Stomach (tissue), 9 donors: ENCODE data around the gene PLXNA2. TPM values are rescaled to one million over a fixed set of nuclear protein-coding genes. Genes with fewer than 3 reads are reported as not detected.

Source experiments
- DNase-seq, 2 donors: peaks; one replicate each; pipeline versions ENCODE4 v3.0.0 to v3.0.0-alpha.2; 2013 to 2019
- H3K27ac ChIP-seq, 5 donors: fragments of 200-600 bp in 4 of 5; sonication (generic) in 4 of 5; one replicate each; pipeline ENCODE4 v1.5.1; 2013 to 2019; ENCODE audit warnings: mild to moderate bottlenecking in 1 of 5, moderate library complexity in 1 of 5
- H3K27me3 ChIP-seq, 3 donors: fragments of 200-600 bp; sonication (generic); one replicate each; pipeline ENCODE4 v1.5.1; 2017 to 2019; ENCODE audit warnings: mixed run types in 1 of 3
- H3K36me3 ChIP-seq, 4 donors: fragments of 200-600 bp; sonication (generic); 1 replicate in 3 of 4; 2 replicates in 1 of 4; pipeline ENCODE4 v1.5.1; 2016 to 2019
- H3K4me1 ChIP-seq, 4 donors: fragments of 200-600 bp; sonication (generic); one replicate each; pipeline ENCODE4 v1.5.1; 2016 to 2019
- H3K4me3 ChIP-seq, 4 donors: fragments of 200-600 bp; sonication (generic) in 3 of 4; one replicate each; pipeline ENCODE4 v1.5.1; 2016 to 2019; ENCODE audit warnings: mild to moderate bottlenecking in 1 of 4
- H3K9me3 ChIP-seq, 4 donors: fragments of 200-600 bp; sonication (generic); one replicate each; pipeline ENCODE4 v1.5.1; 2016 to 2019
- CTCF ChIP-seq, 7 experiments: fragments of 450-650 bp in 4 of 7; fragments of 200-600 bp in 3 of 7; sonication (generic) in 3 of 7; IDR thresholded peaks; one replicate each; pipeline ENCODE4 v1.5.1; 2016 to 2019; ENCODE audit warnings: antibody characterized with exemption in 7 of 7, control low read depth in 2 of 7, mild to moderate bottlenecking in 1 of 7
- EP300 ChIP-seq: sonication (generic); formaldehyde crosslinking; IDR thresholded peaks from one replicate; pipeline ENCODE4 v1.6.1; 2017; ENCODE audit warnings: antibody characterized with exemption
- POLR2A ChIP-seq, 4 donors: fragments of 450-650 bp; IDR thresholded peaks; one replicate each; pipeline ENCODE4 v1.6.1; 2016; ENCODE audit warnings: antibody characterized with exemption in 4 of 4, control low read depth in 2 of 4, mild to moderate bottlenecking in 1 of 4, moderate library complexity in 1 of 4
- POLR2AphosphoS5 ChIP-seq, 3 donors: sonication (generic); formaldehyde crosslinking; IDR thresholded peaks; one replicate each; pipeline ENCODE4 v1.6.1; 2016; ENCODE audit warnings: antibody characterized with exemption in 3 of 3
- WGBS, 5 donors: extraction: QIAGEN DNeasy Blood & Tissue Kit in 3 of 5; methylation state at CpG; one replicate each; pipeline versions ENCODE4 v1.1.5 to v1.1.7; 2013 to 2018; 5-methylcytosine and 5-hydroxymethylcytosine counted together
- intact Hi-C: fragments of 100-400 bp; cut with DNase I; formaldehyde crosslinking; loops from one replicate; pipeline ENCODE4 v1.15.1; 2023; ENCODE audit warnings: low total_unique reads
- polyA plus RNA-seq, 3 donors: library from polyadenylated mRNA; stranded (reverse); fragments of 200-250 nt; gene quantifications; one replicate each; pipeline ENCODE4 v1.2.3, GENCODE V29; 2013
- total RNA-seq, 5 donors: library from RNA; depleted of rRNA; stranded (reverse); fragments of >200 nt; gene quantifications; one replicate each; pipeline versions ENCODE4 v1.1.0 to v1.2.3, GENCODE V29; 2014 to 2016
- donor health status: healthy with polysubstance abuse.
- donor health status: Bipolar disorder and iron deficiency.
- donor health status: healthy.

Gene PLXNA2
- total and polyA plus RNA-seq, 8 donors, result 2.7 to 185 (median 28.7) TPM

GRCh38 chr1:208179263-208179816 lies 64.8 kb downstream of the PLXNA2 start:
- Histone ChIP-seq H3K36me3 (peaks cover 0 to 7% (median 0%) of the 10 kb centered on the region in 4 donors), H3K27ac (peak overlapping the region; percentile 10 to 76 (median 55)), H3K9me3 (no peaks in the 10 kb centered on the region), H3K27me3 (no peaks in the 10 kb centered on the region), H3K4me3 (no peak overlapping the region), H3K4me1 (peaks cover 64 to 94% (median 79%) of the 10 kb centered on the region in 4 donors)
- intact Hi-C loops, result no loop called here
- TF ChIP-seq CTCF (IDR thresholded peaks at IDR 0.05) (no peak), POLR2A (IDR thresholded peaks at IDR 0.05) (no peak), POLR2AphosphoS5 (IDR thresholded peaks at IDR 0.05) (no peak), EP300 (no peak)
- WGBS, 5 donors, result 49 to 62% (median 54%) methylated on average over 4 to 6 of the region's 6 CpGs
- peak; percentile 47 to 53 for DNase-seq

- H3K27me3 ChIP-seq, result no peaks in the 10 kb centered on the region
- intact Hi-C loops, result no loop called here
- DNase-seq, result peak; percentile 73
- peaks cover 0 to 7% (median 3%) of the 10 kb centered on the region in 4 donors for H3K36me3 ChIP-seq
- H3K27ac ChIP-seq, result peak overlapping the region; percentile 11 to 76 (median 56)
- peaks cover 52 to 94% (median 76%) of the 10 kb centered on the region in 4 donors for H3K4me1 ChIP-seq
- H3K4me3 ChIP-seq, result no peak overlapping the region
- WGBS, 5 donors, result 43 to 68% (median 53%) methylated on average over 2 of the region's 2 CpGs
- no peaks in the 10 kb centered on the region for H3K9me3 ChIP-seq
- peak in 1 of 3 donors; percentile 33 for TF ChIP-seq POLR2AphosphoS5 (IDR thresholded peaks at IDR 0.05)
- TF ChIP-seq EP300, result no peak
Measured at GRCh38 chr1:208178091-208178529, 66.1 kb downstream of the PLXNA2 start.

- WGBS, 5 donors, result 16 to 47% (median 35%) methylated on average over 3 of the region's 3 CpGs
- Histone ChIP-seq H3K27me3 (no peaks in the 10 kb centered on the region), H3K4me3 (no peak overlapping the region), H3K27ac (peak overlapping the region in 4 of 5 donors; percentile 11 to 76 (median 42)), H3K36me3 (peaks cover 0 to 7% (median 3%) of the 10 kb centered on the region in 4 donors), H3K9me3 (no peaks in the 10 kb centered on the region), H3K4me1 (peaks cover 49 to 94% (median 74%) of the 10 kb centered on the region in 4 donors)
- peak; percentile 51 to 64 for DNase-seq
- intact Hi-C loops, result no loop called here
- no peak for TF ChIP-seq POLR2AphosphoS5 (IDR thresholded peaks at IDR 0.05)
- TF ChIP-seq CTCF (IDR thresholded peaks at IDR 0.05), result no peak
- TF ChIP-seq POLR2A (IDR thresholded peaks at IDR 0.05), result no peak
- no peak for TF ChIP-seq EP300
Measured at GRCh38 chr1:208177656-208178055, 66.5 kb downstream of the PLXNA2 start.

- WGBS, 5 donors, result 54 to 71% (median 63%) methylated on average over 3 of the region's 3 CpGs
- H3K27ac ChIP-seq, result peak overlapping the region in 3 of 5 donors; percentile 11 to 76 (median 67)
- peaks cover 48 to 92% (median 70%) of the 10 kb centered on the region in 4 donors for H3K4me1 ChIP-seq
- no peaks in the 10 kb centered on the region for H3K27me3 ChIP-seq
- no peak overlapping the region for H3K4me3 ChIP-seq
- DNase-seq, result no peak
- peaks cover 0 to 7% (median 3%) of the 10 kb centered on the region in 4 donors for H3K36me3 ChIP-seq
- H3K9me3 ChIP-seq, result no peaks in the 10 kb centered on the region
- intact Hi-C loops, result no loop called here
- no peak for TF ChIP-seq POLR2A (IDR thresholded peaks at IDR 0.05)
- TF ChIP-seq CTCF (IDR thresholded peaks at IDR 0.05), result no peak
- TF ChIP-seq EP300, result no peak
- TF ChIP-seq POLR2AphosphoS5 (IDR thresholded peaks at IDR 0.05), result no peak
Measured at GRCh38 chr1:208176649-208177048, 67.5 kb downstream of the PLXNA2 start.

- H3K36me3 ChIP-seq, result peaks cover 0 to 7% (median 3%) of the 10 kb centered on the region in 4 donors
- no peak overlapping the region for H3K4me3 ChIP-seq
- no peak overlapping the region for H3K27ac ChIP-seq
- H3K9me3 ChIP-seq, result no peaks in the 10 kb centered on the region
- peaks cover 36 to 81% (median 61%) of the 10 kb centered on the region in 4 donors for H3K4me1 ChIP-seq
- intact Hi-C loops, result no loop called here
- H3K27me3 ChIP-seq, result no peaks in the 10 kb centered on the region
- TF ChIP-seq EP300, result no peak
- no peak for TF ChIP-seq POLR2A (IDR thresholded peaks at IDR 0.05)
- DNase-seq, result no peak
Measured at GRCh38 chr1:208175508-208175895, 68.7 kb downstream of the PLXNA2 start.
